Neural cell (in vitro differentiated cells): ENCODE measurements around the gene MARK1. TPM values are rescaled to one million over a fixed set of nuclear protein-coding genes. Genes with fewer than 3 reads are reported as not detected.

Experiments used
- H2AFZ ChIP-seq: fragments of 200-600, 300-800 bp; sonication (generic), shearing (Covaris generic); 2 replicates; pipeline ENCODE4 v1.6.0; 2014; ENCODE audit warnings: low read depth, mild to moderate bottlenecking, antibody characterized with exemption, low read length, moderate library complexity
- H3F3A ChIP-seq: fragments of 200-600 bp; shearing (Covaris generic); 2 replicates; pipeline ENCODE4 v1.6.1; 2016; ENCODE audit warnings: mild to moderate bottlenecking, moderate library complexity, mixed read lengths, antibody characterized with exemption, low read length; ENCODE audit not compliant: insufficient read depth, poor library complexity, severe bottlenecking
- H3K27ac ChIP-seq: fragments of 200-600, 300-800 bp; sonication (generic), shearing (Covaris generic); 2 replicates; pipeline ENCODE4 v1.5.1; 2014; ENCODE audit warnings: mild to moderate bottlenecking, low read length, moderate library complexity
- H3K27me3 ChIP-seq: fragments of 300-800, 200-600 bp; sonication (generic), shearing (Covaris generic); 2 replicates; pipeline ENCODE4 v1.6.0; 2014; ENCODE audit warnings: mild to moderate bottlenecking, low read depth, low read length, moderate library complexity; ENCODE audit not compliant: insufficient read depth
- H3K36me3 ChIP-seq: fragments of 300-800, 200-600 bp; sonication (generic), shearing (Covaris generic); 2 replicates; pipeline ENCODE4 v1.5.1; 2014; ENCODE audit warnings: mild to moderate bottlenecking, antibody characterized with exemption, low read length, moderate library complexity; ENCODE audit not compliant: insufficient read depth
- H3K4me2 ChIP-seq: fragments of 300-800, 200-600 bp; sonication (generic), shearing (Covaris generic); 2 replicates; pipeline ENCODE4 v1.6.0; 2014; ENCODE audit warnings: mild to moderate bottlenecking, low read length
- H3K4me3 ChIP-seq: fragments of 300-800, 200-600 bp; sonication (generic), shearing (Covaris generic); 2 replicates; pipeline ENCODE4 v1.5.1; 2014; ENCODE audit warnings: mild to moderate bottlenecking, low read length, moderate library complexity
- H3K79me2 ChIP-seq: fragments of 200-600 bp; shearing (Covaris generic); replicated peaks from 2 replicates; pipeline ENCODE4 v1.6.0; 2014; ENCODE audit warnings: mild to moderate bottlenecking, low read length, moderate library complexity; ENCODE audit not compliant: insufficient read depth
- H3K9ac ChIP-seq: fragments of 300-800, 200-600 bp; sonication (generic), shearing (Covaris generic); 2 replicates; pipeline ENCODE4 v1.6.1; 2016; ENCODE audit warnings: mild to moderate bottlenecking, low read length, mixed read lengths
- H3K9me2 ChIP-seq: fragments of 200-600 bp; shearing (Covaris generic); 2 replicates; pipeline ENCODE4 v1.6.1; 2016; ENCODE audit warnings: mild to moderate bottlenecking, low read length, mixed read lengths; ENCODE audit not compliant: insufficient read depth
- H3K9me3 ChIP-seq: fragments of 200-600, 300-800 bp; sonication (generic), shearing (Covaris generic); 2 replicates; pipeline ENCODE4 v1.6.1; 2016; ENCODE audit warnings: mild to moderate bottlenecking, mixed run types, low read length, moderate library complexity, mixed read lengths
- H4K20me1 ChIP-seq: fragments of 200-600 bp; shearing (Covaris generic); 2 replicates; pipeline ENCODE4 v1.6.1; 2016; ENCODE audit warnings: mild to moderate bottlenecking, mixed run types; ENCODE audit not compliant: insufficient read depth
- EP300 ChIP-seq: fragments of 450-650 bp; conservative IDR thresholded peaks from 2 replicates; pipeline ENCODE4 v1.6.1; 2014; ENCODE audit warnings: antibody characterized with exemption, mild to moderate bottlenecking, moderate library complexity; ENCODE audit not compliant: poor library complexity, severe bottlenecking
- EZH2 ChIP-seq: fragments of 200-600, 300-800 bp; shearing (Covaris generic), sonication (generic); IDR thresholded peaks from 2 replicates; pipeline ENCODE4 v1.6.1; 2014; ENCODE audit warnings: antibody characterized with exemption, low read length, borderline replicate concordance, mild to moderate bottlenecking; ENCODE audit not compliant: insufficient read depth, poor library complexity, severe bottlenecking
- MXI1 ChIP-seq: fragments of 450-650 bp; conservative IDR thresholded peaks from 2 replicates; pipeline ENCODE4 v1.6.1; 2014; ENCODE audit warnings: antibody characterized with exemption, mild to moderate bottlenecking; ENCODE audit not compliant: poor library complexity, severe bottlenecking
- POLR2AphosphoS5 ChIP-seq: IDR thresholded peaks from 2 replicates; pipeline ENCODE4 v1.6.1; 2012
- RAD21 ChIP-seq: fragments of 450-650 bp; conservative IDR thresholded peaks from 2 replicates; pipeline ENCODE4 v1.6.1; 2014; ENCODE audit warnings: antibody characterized with exemption, mild to moderate bottlenecking, moderate library complexity
- SMC3 ChIP-seq: fragments of 450-650 bp; conservative IDR thresholded peaks from 2 replicates; pipeline ENCODE4 v1.6.1; 2014; ENCODE audit warnings: antibody characterized with exemption, mild to moderate bottlenecking, moderate library complexity; ENCODE audit not compliant: poor library complexity
- TAF1 ChIP-seq: IDR thresholded peaks from 2 replicates; pipeline ENCODE4 v1.6.1; 2012; ENCODE audit warnings: low read depth
- polyA plus RNA-seq: library from polyadenylated mRNA; depleted of rRNA; stranded (reverse); fragments of >200 nt; gene quantifications from 2 replicates; pipeline ENCODE4 v1.2.3, GENCODE V29; 2014
- TF ChIP-seq, protein P1 (sequence below): IDR thresholded peaks from 2 replicates; pipeline ENCODE4 v1.6.1; 2012; ENCODE audit warnings: borderline replicate concordance
- TF ChIP-seq, protein P2 (sequence below): fragments of 450-650 bp; IDR thresholded peaks from 2 replicates; pipeline ENCODE4 v1.5.1; 2014; ENCODE audit warnings: antibody characterized with exemption, mild to moderate bottlenecking, moderate library complexity; ENCODE audit not compliant: poor library complexity, severe bottlenecking

The MARK1 gene
- polyA plus RNA-seq, 1 donor from 2014 or later: 38.6 TPM

DNA sequence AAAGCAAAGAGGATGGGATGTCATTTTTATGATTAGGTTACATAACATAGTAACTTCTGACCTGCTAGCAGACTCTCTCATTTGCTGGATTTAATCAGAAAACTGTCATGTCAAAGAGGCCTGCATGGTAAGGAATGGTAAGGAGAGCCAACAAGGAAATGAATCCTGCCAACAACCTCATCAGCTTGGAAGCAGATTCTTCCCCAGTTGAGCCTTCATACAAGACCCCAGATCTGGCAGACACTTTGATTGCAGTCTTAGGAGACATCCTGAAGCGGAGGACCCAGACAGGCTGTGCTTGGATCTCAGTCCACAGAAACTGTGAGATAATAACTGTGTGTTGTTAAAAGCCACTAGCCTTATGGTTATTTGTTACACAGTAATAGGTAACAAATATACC is 27.6 kb upstream of the MARK1 start:
- H3K79me2 ChIP-seq: no peaks in the 10 kb centered on the region
- no peaks in the 10 kb centered on the region for H3K9me3 ChIP-seq
- H3K36me3 ChIP-seq: no peaks in the 10 kb centered on the region
- TF ChIP-seq RAD21 (no peak), MXI1 (no peak), SMC3 (no peak), EP300 (no peak), POLR2AphosphoS5 (no peak), EZH2 (no peak), TAF1 (no peak)
- TF ChIP-seq, protein P1, sequence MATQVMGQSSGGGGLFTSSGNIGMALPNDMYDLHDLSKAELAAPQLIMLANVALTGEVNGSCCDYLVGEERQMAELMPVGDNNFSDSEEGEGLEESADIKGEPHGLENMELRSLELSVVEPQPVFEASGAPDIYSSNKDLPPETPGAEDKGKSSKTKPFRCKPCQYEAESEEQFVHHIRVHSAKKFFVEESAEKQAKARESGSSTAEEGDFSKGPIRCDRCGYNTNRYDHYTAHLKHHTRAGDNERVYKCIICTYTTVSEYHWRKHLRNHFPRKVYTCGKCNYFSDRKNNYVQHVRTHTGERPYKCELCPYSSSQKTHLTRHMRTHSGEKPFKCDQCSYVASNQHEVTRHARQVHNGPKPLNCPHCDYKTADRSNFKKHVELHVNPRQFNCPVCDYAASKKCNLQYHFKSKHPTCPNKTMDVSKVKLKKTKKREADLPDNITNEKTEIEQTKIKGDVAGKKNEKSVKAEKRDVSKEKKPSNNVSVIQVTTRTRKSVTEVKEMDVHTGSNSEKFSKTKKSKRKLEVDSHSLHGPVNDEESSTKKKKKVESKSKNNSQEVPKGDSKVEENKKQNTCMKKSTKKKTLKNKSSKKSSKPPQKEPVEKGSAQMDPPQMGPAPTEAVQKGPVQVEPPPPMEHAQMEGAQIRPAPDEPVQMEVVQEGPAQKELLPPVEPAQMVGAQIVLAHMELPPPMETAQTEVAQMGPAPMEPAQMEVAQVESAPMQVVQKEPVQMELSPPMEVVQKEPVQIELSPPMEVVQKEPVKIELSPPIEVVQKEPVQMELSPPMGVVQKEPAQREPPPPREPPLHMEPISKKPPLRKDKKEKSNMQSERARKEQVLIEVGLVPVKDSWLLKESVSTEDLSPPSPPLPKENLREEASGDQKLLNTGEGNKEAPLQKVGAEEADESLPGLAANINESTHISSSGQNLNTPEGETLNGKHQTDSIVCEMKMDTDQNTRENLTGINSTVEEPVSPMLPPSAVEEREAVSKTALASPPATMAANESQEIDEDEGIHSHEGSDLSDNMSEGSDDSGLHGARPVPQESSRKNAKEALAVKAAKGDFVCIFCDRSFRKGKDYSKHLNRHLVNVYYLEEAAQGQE: no peak
- TF ChIP-seq, protein P2, sequence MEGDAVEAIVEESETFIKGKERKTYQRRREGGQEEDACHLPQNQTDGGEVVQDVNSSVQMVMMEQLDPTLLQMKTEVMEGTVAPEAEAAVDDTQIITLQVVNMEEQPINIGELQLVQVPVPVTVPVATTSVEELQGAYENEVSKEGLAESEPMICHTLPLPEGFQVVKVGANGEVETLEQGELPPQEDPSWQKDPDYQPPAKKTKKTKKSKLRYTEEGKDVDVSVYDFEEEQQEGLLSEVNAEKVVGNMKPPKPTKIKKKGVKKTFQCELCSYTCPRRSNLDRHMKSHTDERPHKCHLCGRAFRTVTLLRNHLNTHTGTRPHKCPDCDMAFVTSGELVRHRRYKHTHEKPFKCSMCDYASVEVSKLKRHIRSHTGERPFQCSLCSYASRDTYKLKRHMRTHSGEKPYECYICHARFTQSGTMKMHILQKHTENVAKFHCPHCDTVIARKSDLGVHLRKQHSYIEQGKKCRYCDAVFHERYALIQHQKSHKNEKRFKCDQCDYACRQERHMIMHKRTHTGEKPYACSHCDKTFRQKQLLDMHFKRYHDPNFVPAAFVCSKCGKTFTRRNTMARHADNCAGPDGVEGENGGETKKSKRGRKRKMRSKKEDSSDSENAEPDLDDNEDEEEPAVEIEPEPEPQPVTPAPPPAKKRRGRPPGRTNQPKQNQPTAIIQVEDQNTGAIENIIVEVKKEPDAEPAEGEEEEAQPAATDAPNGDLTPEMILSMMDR: no peak
- no peak overlapping the region for H3K4me2 ChIP-seq
- no peaks in the 10 kb centered on the region for H3K9me2 ChIP-seq
- H2AFZ ChIP-seq: no peak overlapping the region
- H3K9ac ChIP-seq: no peak overlapping the region
- no peaks in the 10 kb centered on the region for H3K27me3 ChIP-seq
- H3F3A ChIP-seq: no peaks in the 10 kb centered on the region
- no peaks in the 10 kb centered on the region for H4K20me1 ChIP-seq
- no peak overlapping the region for H3K4me3 ChIP-seq
- no peak overlapping the region for H3K27ac ChIP-seq

DNA sequence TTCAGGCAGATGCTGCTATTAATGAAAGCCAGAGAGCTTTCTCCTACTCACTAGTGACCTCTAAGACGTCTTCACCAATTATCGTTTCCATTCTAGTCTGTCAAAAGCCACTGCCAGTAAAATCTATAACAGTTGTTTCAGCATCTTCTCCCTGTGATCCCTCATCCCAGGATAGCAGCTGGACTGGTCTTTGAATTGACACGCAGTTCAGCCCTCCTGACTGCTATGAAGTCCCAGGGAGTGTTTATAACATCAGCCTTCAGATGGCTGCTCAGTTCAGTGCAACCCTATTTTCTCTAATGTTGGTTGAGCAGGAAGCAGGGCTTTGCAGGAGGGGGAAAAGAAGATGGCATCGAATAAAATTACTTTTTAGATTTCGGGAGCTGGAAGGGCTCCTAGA is 23.6 kb upstream of the MARK1 start:
- no peak overlapping the region for H2AFZ ChIP-seq
- H3K4me2 ChIP-seq: no peak overlapping the region
- no peaks in the 10 kb centered on the region for H4K20me1 ChIP-seq
- H3K36me3 ChIP-seq: no peaks in the 10 kb centered on the region
- no peaks in the 10 kb centered on the region for H3K27me3 ChIP-seq
- no peak for TF ChIP-seq TAF1
- TF ChIP-seq SMC3: no peak
- TF ChIP-seq RAD21: no peak
- TF ChIP-seq, protein P1: no peak
- TF ChIP-seq, protein P2: no peak
- no peak for TF ChIP-seq MXI1
- no peak for TF ChIP-seq POLR2AphosphoS5
- no peak for TF ChIP-seq EZH2
- TF ChIP-seq EP300: no peak
- H3K9me3 ChIP-seq: no peaks in the 10 kb centered on the region
- H3K9ac ChIP-seq: no peak overlapping the region
- no peak overlapping the region for H3K27ac ChIP-seq
- no peaks in the 10 kb centered on the region for H3K79me2 ChIP-seq
- no peaks in the 10 kb centered on the region for H3F3A ChIP-seq
- H3K9me2 ChIP-seq: no peaks in the 10 kb centered on the region
- H3K4me3 ChIP-seq: no peak overlapping the region
